GM19438 (cell line): ENCODE results near the gene GATA2.

Experiments
- ATAC-seq: cut with Tn5 transposase; IDR thresholded peaks from one replicate; pipeline ENCODE4 v1.9.1; 2021; ENCODE audit warnings: low read depth; ENCODE audit not compliant: unreplicated experiment

The GATA2 gene

GRCh38 chr3:128439226-128439625 lies 53.8 kb downstream of the GATA2 start:
- ATAC-seq, result no peak

GRCh38 chr3:128438488-128439072 lies 54.4 kb downstream of the GATA2 start:
- ATAC-seq, result no peak

GRCh38 chr3:128436214-128436613 lies 56.8 kb downstream of the GATA2 start:
- ATAC-seq, result no peak

- ATAC-seq, result no peak
These were observed 57.4 kb downstream of the GATA2 start for GRCh38 chr3:128435561-128435960.

GRCh38 chr3:128435058-128435457 lies 57.9 kb downstream of the GATA2 start:
- ATAC-seq, result no peak

- ATAC-seq, result no peak
These were observed 58.5 kb downstream of the GATA2 start for GRCh38 chr3:128434524-128434923.

GRCh38 chr3:128433837-128434165 lies 59.2 kb downstream of the GATA2 start:
- no peak for ATAC-seq

- no peak for ATAC-seq
These were observed 59.8 kb downstream of the GATA2 start for GRCh38 chr3:128432971-128433836.

GRCh38 chr3:128432301-128432970 lies 60.6 kb downstream of the GATA2 start:
- no peak for ATAC-seq

GRCh38 chr3:128431803-128432300 lies 61.1 kb downstream of the GATA2 start:
- no peak for ATAC-seq

- ATAC-seq, result no peak
These were observed 62.3 kb downstream of the GATA2 start for GRCh38 chr3:128430731-128431130.

GRCh38 chr3:128430301-128430700 lies 62.7 kb downstream of the GATA2 start:
- ATAC-seq, result no peak

GRCh38 chr3:128429751-128430150 lies 63.2 kb downstream of the GATA2 start:
- no peak for ATAC-seq
